ENCODE data around the gene STARD10.

Gene STARD10

GRCh38 chr11:72740060-72740424, 53.8 kb downstream of the STARD10 start:
- H4K20me1 ChIP-seq (ENCODE audit: insufficient read depth): 0 out of 2 replicates have a peak, but pooled peaks cover 4% of the 10 kb centered on the region
- no peak overlapping the region for H3K27ac ChIP-seq
- no peak overlapping the region for H2AFZ ChIP-seq (ENCODE audit: low read depth)
- H3K79me2 ChIP-seq (ENCODE audit: insufficient read depth, low read depth): no peaks in the 10 kb centered on the region; the same call in 1 of the 2 replicates
- H3K9ac ChIP-seq: no peak overlapping the region
- H3K36me3 ChIP-seq (ENCODE audit: insufficient read depth): no peaks in the 10 kb centered on the region
- H3K27me3 ChIP-seq (ENCODE audit: insufficient read depth, low read depth): no peaks in the 10 kb centered on the region
- no peak overlapping the region for H3K4me3 ChIP-seq (IDR thresholded peaks at IDR 0.05; ENCODE audit: insufficient read depth, low read depth, low read length)
- peaks cover 8% of the 10 kb centered on the region for H3K4me1 ChIP-seq (ENCODE audit: low read depth, poor library complexity, severe bottlenecking)
- no peak for TF ChIP-seq CTCF (conservative IDR thresholded peaks at IDR 0.05; ENCODE audit: low read depth, low read length)
- H3K4me2 ChIP-seq: no peak overlapping the region

- no peak for TF ChIP-seq CTCF (conservative IDR thresholded peaks at IDR 0.05; ENCODE audit: low read depth, low read length)
- Histone ChIP-seq H3K27me3 (ENCODE audit: insufficient read depth, low read depth) (no peaks in the 10 kb centered on the region), H4K20me1 (ENCODE audit: insufficient read depth) (0 out of 2 replicates have a peak, but pooled peaks cover 4% of the 10 kb centered on the region), H3K9ac (no peak overlapping the region), H3K36me3 (ENCODE audit: insufficient read depth) (no peaks in the 10 kb centered on the region), H3K4me1 (ENCODE audit: low read depth, poor library complexity, severe bottlenecking) (peaks cover 8% of the 10 kb centered on the region), H3K4me2 (no peak overlapping the region), H3K79me2 (ENCODE audit: insufficient read depth, low read depth) (no peaks in the 10 kb centered on the region; the same call in 1 of the 2 replicates), H3K27ac (no peak overlapping the region), H2AFZ (ENCODE audit: low read depth) (no peak overlapping the region), H3K4me3 (IDR thresholded peaks at IDR 0.05; ENCODE audit: insufficient read depth, low read depth, low read length) (no peak overlapping the region)
Measured at GRCh38 chr11:72739240-72740059, 54.4 kb downstream of the STARD10 start.

GRCh38 chr11:72738199-72739141, 55.4 kb downstream of the STARD10 start:
- TF ChIP-seq CTCF (conservative IDR thresholded peaks at IDR 0.05; ENCODE audit: low read depth, low read length): no peak
- H3K4me2 ChIP-seq: no peak overlapping the region

GRCh38 chr11:72737336-72737735, 56.5 kb downstream of the STARD10 start:
- H3K27ac ChIP-seq: no peak overlapping the region
- no peak overlapping the region for H2AFZ ChIP-seq (ENCODE audit: low read depth)
- H3K27me3 ChIP-seq (ENCODE audit: insufficient read depth, low read depth): no peaks in the 10 kb centered on the region
- peaks cover 8% of the 10 kb centered on the region for H3K4me1 ChIP-seq (ENCODE audit: low read depth, poor library complexity, severe bottlenecking)
- H4K20me1 ChIP-seq (ENCODE audit: insufficient read depth): no peaks in the 10 kb centered on the region
- H3K36me3 ChIP-seq (ENCODE audit: insufficient read depth): no peaks in the 10 kb centered on the region
- H3K4me2 ChIP-seq: no peak overlapping the region
- no peak overlapping the region for H3K9ac ChIP-seq
- H3K4me3 ChIP-seq (IDR thresholded peaks at IDR 0.05; ENCODE audit: insufficient read depth, low read depth, low read length): no peak overlapping the region
- no peaks in the 10 kb centered on the region for H3K79me2 ChIP-seq (ENCODE audit: insufficient read depth, low read depth)
- TF ChIP-seq CTCF (conservative IDR thresholded peaks at IDR 0.05; ENCODE audit: low read depth, low read length): no peak

More at GRCh38 chr11:72738199-72739141, 55.4 kb downstream of the STARD10 start:
- Histone ChIP-seq H2AFZ (ENCODE audit: low read depth) (no peak overlapping the region), H3K9ac (no peak overlapping the region), H3K27me3 (ENCODE audit: insufficient read depth, low read depth) (no peaks in the 10 kb centered on the region), H3K79me2 (ENCODE audit: insufficient read depth, low read depth) (no peaks in the 10 kb centered on the region), H3K4me1 (ENCODE audit: low read depth, poor library complexity, severe bottlenecking) (peaks cover 8% of the 10 kb centered on the region), H3K4me3 (IDR thresholded peaks at IDR 0.05; ENCODE audit: insufficient read depth, low read depth, low read length) (no peak overlapping the region), H3K36me3 (ENCODE audit: insufficient read depth) (no peaks in the 10 kb centered on the region), H3K27ac (no peak overlapping the region), H4K20me1 (ENCODE audit: insufficient read depth) (0 out of 2 replicates have a peak, but pooled peaks cover 4% of the 10 kb centered on the region)
